ENCODE results near the gene LONRF2.

LONRF2 gene

GRCh38 chr2:100269889-100270288 is 52.4 kb downstream of the LONRF2 start:
- no peak for TF ChIP-seq SUZ12 (IDR thresholded peaks at IDR 0.05; ENCODE audit: extremely low read depth, insufficient read depth, insufficient read length)
- no peak for TF ChIP-seq ZNF274 (IDR thresholded peaks at IDR 0.05; ENCODE audit: low read depth, low read length)
- no peak for TF ChIP-seq YY1 (IDR thresholded peaks at IDR 0.05; ENCODE audit: insufficient read depth, insufficient read length)
- no peaks in the 10 kb centered on the region for H3K36me3 ChIP-seq (ENCODE audit: insufficient read depth, insufficient read length, low read length)
- no peak overlapping the region for H3K4me3 ChIP-seq (ENCODE audit: insufficient read length, low read depth)
- H3K4me1 ChIP-seq (ENCODE audit: insufficient read depth, insufficient read length): no peaks in the 10 kb centered on the region
- H3K27me3 ChIP-seq (ENCODE audit: insufficient read depth, insufficient read length): no peaks in the 10 kb centered on the region
- DNase-seq (ENCODE audit: low read depth, low spot score): no peak
- H3K9me3 ChIP-seq (ENCODE audit: insufficient read depth, low read length): no peaks in the 10 kb centered on the region; the same call in 1 of the 2 replicates
- H3K9ac ChIP-seq (ENCODE audit: insufficient read length, low read depth): no peak overlapping the region

DNA sequence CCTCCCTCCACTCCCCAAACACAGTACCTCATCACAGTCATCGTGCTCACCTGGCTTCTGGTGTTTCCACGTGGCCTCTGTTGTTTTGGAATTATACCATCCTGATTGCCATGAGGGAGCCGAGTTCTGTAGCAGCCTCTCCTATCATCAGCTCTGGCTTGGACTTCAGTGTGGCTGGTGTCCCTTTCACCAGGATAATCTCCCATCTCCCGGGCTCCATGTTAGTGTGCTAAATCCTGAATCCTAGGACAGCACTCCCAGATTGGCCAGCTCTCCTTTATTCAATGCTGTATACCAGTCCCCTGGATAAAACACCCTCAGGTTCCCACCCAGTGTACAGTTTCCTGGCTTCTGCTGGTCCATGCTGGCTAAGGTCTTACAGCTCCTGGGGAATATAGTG is 53.3 kb downstream of the LONRF2 start:
- Histone ChIP-seq H3K36me3 (ENCODE audit: insufficient read depth, insufficient read length, low read length) (no peaks in the 10 kb centered on the region), H3K4me1 (ENCODE audit: insufficient read depth, insufficient read length) (no peaks in the 10 kb centered on the region), H3K9ac (ENCODE audit: insufficient read length, low read depth) (no peak overlapping the region), H3K27me3 (ENCODE audit: insufficient read depth, insufficient read length) (no peaks in the 10 kb centered on the region), H3K9me3 (ENCODE audit: insufficient read depth, low read length) (no peaks in the 10 kb centered on the region; the same call in 1 of the 2 replicates), H3K4me3 (ENCODE audit: insufficient read length, low read depth) (no peak overlapping the region)
- no peak for TF ChIP-seq YY1 (IDR thresholded peaks at IDR 0.05; ENCODE audit: insufficient read depth, insufficient read length)
- TF ChIP-seq ZNF274 (IDR thresholded peaks at IDR 0.05; ENCODE audit: low read depth, low read length): no peak
- TF ChIP-seq SUZ12 (IDR thresholded peaks at IDR 0.05; ENCODE audit: extremely low read depth, insufficient read depth, insufficient read length): no peak
- no peak for DNase-seq (ENCODE audit: low read depth, low spot score)

- H3K9me3 ChIP-seq (ENCODE audit: insufficient read depth, low read length): peaks cover 1% of the 10 kb centered on the region
- no peaks in the 10 kb centered on the region for H3K27me3 ChIP-seq (ENCODE audit: insufficient read depth, insufficient read length)
- no peak for DNase-seq (ENCODE audit: low read depth, low spot score)
- no peaks in the 10 kb centered on the region for H3K36me3 ChIP-seq (ENCODE audit: insufficient read depth, insufficient read length, low read length)
- no peaks in the 10 kb centered on the region for H3K4me1 ChIP-seq (ENCODE audit: insufficient read depth, insufficient read length)
- H3K4me3 ChIP-seq (ENCODE audit: insufficient read length, low read depth): no peak overlapping the region
- no peak overlapping the region for H3K9ac ChIP-seq (ENCODE audit: insufficient read length, low read depth)
- no peak for TF ChIP-seq SUZ12 (IDR thresholded peaks at IDR 0.05; ENCODE audit: extremely low read depth, insufficient read depth, insufficient read length)
- TF ChIP-seq ZNF274 (IDR thresholded peaks at IDR 0.05; ENCODE audit: low read depth, low read length): no peak
- TF ChIP-seq YY1 (IDR thresholded peaks at IDR 0.05; ENCODE audit: insufficient read depth, insufficient read length): no peak
Measured at GRCh38 chr2:100267751-100268150, 54.5 kb downstream of the LONRF2 start.

DNA sequence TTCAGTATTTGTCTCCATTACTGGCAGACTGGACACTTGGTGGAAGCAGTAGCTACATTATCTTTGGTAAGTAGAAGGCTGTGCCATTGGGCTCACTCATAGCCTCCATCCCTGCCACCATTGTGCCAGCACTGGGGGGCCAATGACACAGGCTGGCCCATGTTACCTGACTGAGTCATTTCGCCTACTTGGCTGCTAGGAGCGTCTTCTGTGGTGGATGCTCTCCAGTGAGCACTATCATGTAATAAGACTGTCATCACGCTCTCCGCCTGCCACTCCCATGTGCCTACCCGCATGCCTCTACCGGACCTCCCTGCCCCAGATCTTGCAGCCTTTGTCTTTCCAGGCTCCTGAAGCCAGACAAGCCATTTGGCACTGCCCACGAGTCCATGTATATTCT is 56.2 kb downstream of the LONRF2 start:
- no peak for TF ChIP-seq YY1 (IDR thresholded peaks at IDR 0.05; ENCODE audit: insufficient read depth, insufficient read length)
- no peak for TF ChIP-seq SUZ12 (IDR thresholded peaks at IDR 0.05; ENCODE audit: extremely low read depth, insufficient read depth, insufficient read length)
- no peak for TF ChIP-seq ZNF274 (IDR thresholded peaks at IDR 0.05; ENCODE audit: low read depth, low read length)
- H3K36me3 ChIP-seq (ENCODE audit: insufficient read depth, insufficient read length, low read length): no peaks in the 10 kb centered on the region
- H3K27me3 ChIP-seq (ENCODE audit: insufficient read depth, insufficient read length): no peaks in the 10 kb centered on the region
- peaks cover 17% of the 10 kb centered on the region for H3K9me3 ChIP-seq (ENCODE audit: insufficient read depth, low read length)
- H3K4me1 ChIP-seq (ENCODE audit: insufficient read depth, insufficient read length): no peaks in the 10 kb centered on the region
- no peak for DNase-seq (ENCODE audit: low read depth, low spot score)
- no peak overlapping the region for H3K4me3 ChIP-seq (ENCODE audit: insufficient read length, low read depth)
- no peak overlapping the region for H3K9ac ChIP-seq (ENCODE audit: insufficient read length, low read depth)

- Histone ChIP-seq H3K9ac (ENCODE audit: insufficient read length, low read depth) (no peak overlapping the region), H3K27me3 (ENCODE audit: insufficient read depth, insufficient read length) (no peaks in the 10 kb centered on the region), H3K4me3 (ENCODE audit: insufficient read length, low read depth) (no peak overlapping the region), H3K36me3 (ENCODE audit: insufficient read depth, insufficient read length, low read length) (no peaks in the 10 kb centered on the region), H3K4me1 (ENCODE audit: insufficient read depth, insufficient read length) (no peaks in the 10 kb centered on the region), H3K9me3 (ENCODE audit: insufficient read depth, low read length) (peaks cover 19% of the 10 kb centered on the region)
- no peak for TF ChIP-seq ZNF274 (IDR thresholded peaks at IDR 0.05; ENCODE audit: low read depth, low read length)
- no peak for DNase-seq (ENCODE audit: low read depth, low spot score)
Measured at GRCh38 chr2:100265226-100265625, 57.1 kb downstream of the LONRF2 start.

DNA sequence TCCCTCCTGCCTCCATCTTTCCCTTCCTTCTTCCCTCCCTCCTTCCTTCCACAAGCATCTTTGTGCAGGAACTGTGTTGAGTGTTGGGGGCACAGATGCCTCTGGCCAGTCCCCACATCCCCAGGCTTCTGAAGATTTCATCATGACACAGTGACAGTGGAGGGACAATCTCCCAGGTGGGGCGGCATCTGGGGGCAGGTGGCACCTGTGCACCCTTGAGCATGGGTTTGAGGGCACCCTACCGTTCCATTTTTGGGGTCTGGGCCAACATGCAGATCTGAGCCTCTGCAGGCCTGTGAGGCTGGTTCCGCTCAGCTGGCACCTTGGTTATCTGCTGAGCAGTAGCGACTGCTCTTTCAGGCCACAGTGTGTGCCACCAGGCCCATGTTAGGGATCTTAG is 57.6 kb downstream of the LONRF2 start:
- no peak for DNase-seq (ENCODE audit: low read depth, low spot score)
- no peaks in the 10 kb centered on the region for H3K4me1 ChIP-seq (ENCODE audit: insufficient read depth, insufficient read length)
- peaks cover 19% of the 10 kb centered on the region for H3K9me3 ChIP-seq (ENCODE audit: insufficient read depth, low read length)
- H3K4me3 ChIP-seq (ENCODE audit: insufficient read length, low read depth): no peak overlapping the region
- TF ChIP-seq YY1 (IDR thresholded peaks at IDR 0.05; ENCODE audit: insufficient read depth, insufficient read length) (no peak), ZNF274 (IDR thresholded peaks at IDR 0.05; ENCODE audit: low read depth, low read length) (no peak), SUZ12 (IDR thresholded peaks at IDR 0.05; ENCODE audit: extremely low read depth, insufficient read depth, insufficient read length) (no peak)
- H3K9ac ChIP-seq (ENCODE audit: insufficient read length, low read depth): no peak overlapping the region
- no peaks in the 10 kb centered on the region for H3K27me3 ChIP-seq (ENCODE audit: insufficient read depth, insufficient read length)
- no peaks in the 10 kb centered on the region for H3K36me3 ChIP-seq (ENCODE audit: insufficient read depth, insufficient read length, low read length)

- no peak for DNase-seq (ENCODE audit: low read depth, low spot score)
- Histone ChIP-seq H3K36me3 (ENCODE audit: insufficient read depth, insufficient read length, low read length) (no peaks in the 10 kb centered on the region), H3K27me3 (ENCODE audit: insufficient read depth, insufficient read length) (no peaks in the 10 kb centered on the region), H3K4me3 (ENCODE audit: insufficient read length, low read depth) (no peak overlapping the region), H3K9me3 (ENCODE audit: insufficient read depth, low read length) (peaks cover 19% of the 10 kb centered on the region), H3K4me1 (ENCODE audit: insufficient read depth, insufficient read length) (no peaks in the 10 kb centered on the region), H3K9ac (ENCODE audit: insufficient read length, low read depth) (no peak overlapping the region)
- TF ChIP-seq ZNF274 (IDR thresholded peaks at IDR 0.05; ENCODE audit: low read depth, low read length): no peak
- no peak for TF ChIP-seq YY1 (IDR thresholded peaks at IDR 0.05; ENCODE audit: insufficient read depth, insufficient read length)
- no peak for TF ChIP-seq SUZ12 (IDR thresholded peaks at IDR 0.05; ENCODE audit: extremely low read depth, insufficient read depth, insufficient read length)
Measured at GRCh38 chr2:100264121-100264520, 58.2 kb downstream of the LONRF2 start.
